Limb (tissue), 2 donors: ENCODE data around the gene SLC49A4.
A peak's percentile ranks its signal among the peaks of the same experiment; 100 is the strongest.

Source experiments
- DNase-seq, 2 donors: peaks; one replicate each; pipeline ENCODE4 v3.0.0-alpha.2; 2016; ENCODE audit errors: extremely low spot score in 2 of 2

SLC49A4 gene

GRCh38 chr3:122928396-122929187 is 133.7 kb downstream of the SLC49A4 start:
- DNase-seq = no peak

- DNase-seq = no peak
Measured at GRCh38 chr3:122929188-122930062, 134.6 kb downstream of the SLC49A4 start.

- DNase-seq = peak in 1 of 2 donors; percentile 31
Measured at GRCh38 chr3:122930063-122930997, 135.5 kb downstream of the SLC49A4 start.
